Hepatocyte (in vitro differentiated cells): ENCODE results near the gene NLK. TPM values are rescaled to one million over a fixed set of nuclear protein-coding genes. Genes with fewer than 3 reads are reported as not detected.

Experiments used
- DNase-seq: peaks from one replicate; pipeline ENCODE4 v3.0.0-alpha.2; 2016; ENCODE audit warnings: low spot score
- H2AFZ ChIP-seq: fragments of 200-600 bp; sonication (generic); 2 replicates; pipeline ENCODE4 v1.6.0; 2016; ENCODE audit warnings: antibody characterized with exemption, mild to moderate bottlenecking
- H3K27ac ChIP-seq: fragments of 200-600 bp; sonication (generic); 2 replicates; pipeline ENCODE4 v1.5.1; 2016; ENCODE audit warnings: mild to moderate bottlenecking
- H3K27me3 ChIP-seq: fragments of 200-600 bp; sonication (generic); 2 replicates; pipeline ENCODE4 v1.6.1; 2016
- H3K36me3 ChIP-seq: fragments of 200-600 bp; sonication (generic); replicated peaks from 2 replicates; pipeline ENCODE4 v1.5.1; 2016; ENCODE audit warnings: low read depth; ENCODE audit not compliant: insufficient read depth
- H3K4me1 ChIP-seq: fragments of 200-600 bp; sonication (generic); 2 replicates; pipeline ENCODE4 v1.5.1; 2016; ENCODE audit warnings: mild to moderate bottlenecking, moderate library complexity; ENCODE audit not compliant: insufficient read depth
- H3K4me2 ChIP-seq: fragments of 200-600 bp; sonication (generic); 2 replicates; pipeline ENCODE4 v1.6.0; 2016
- H3K4me3 ChIP-seq: fragments of 200-600 bp; sonication (generic); 2 replicates; pipeline ENCODE4 v1.5.1; 2016; ENCODE audit warnings: mild to moderate bottlenecking
- H3K79me2 ChIP-seq: fragments of 200-600 bp; sonication (generic); 2 replicates; pipeline ENCODE4 v1.6.0; 2017; ENCODE audit warnings: mild to moderate bottlenecking
- H3K9me2 ChIP-seq: fragments of 200-600 bp; sonication (generic); replicated peaks from 2 replicates; pipeline ENCODE4 v1.6.0; 2017; ENCODE audit warnings: mild to moderate bottlenecking; ENCODE audit not compliant: insufficient read depth
- H3K9me3 ChIP-seq: fragments of 200-600 bp; sonication (generic); 2 replicates; pipeline ENCODE4 v1.5.1; 2016; ENCODE audit warnings: low read depth, mild to moderate bottlenecking
- H4K20me1 ChIP-seq: fragments of 200-600 bp; sonication (generic); 2 replicates; pipeline ENCODE4 v1.6.0; 2016; ENCODE audit warnings: mild to moderate bottlenecking; ENCODE audit not compliant: insufficient read depth, poor library complexity, severe bottlenecking
- EZH2 ChIP-seq: fragments of 200-600 bp; sonication (generic); IDR thresholded peaks from 2 replicates; pipeline ENCODE4 v1.6.1; 2016; ENCODE audit warnings: antibody characterized with exemption, mild to moderate bottlenecking, borderline replicate concordance
- EZH2phosphoT487 ChIP-seq: fragments of 200-600 bp; sonication (generic); IDR thresholded peaks from one replicate; pipeline ENCODE4 v1.6.1; 2018; ENCODE audit warnings: antibody characterized with exemption, mild to moderate bottlenecking, low read depth, moderate library complexity; ENCODE audit not compliant: unreplicated experiment, severe bottlenecking
- WGBS: methylation state at CpG from one replicate; pipeline ENCODE4 v1.1.6; 2016; ENCODE audit warnings: low lambda C conversion rate; ENCODE audit errors: missing lambda C conversion rate; 5-methylcytosine and 5-hydroxymethylcytosine counted together
- polyA plus RNA-seq: library from polyadenylated mRNA; unstranded; fragments of >200 nt; fragmentation: Nextera tagmentation; extraction: Ambion mirVana; gene quantifications from 2 replicates; pipeline ENCODE4 v1.2.1, GENCODE V29; 2016
- total RNA-seq: library from RNA; depleted of rRNA; stranded (reverse); fragments of >200 nt; gene quantifications from 2 replicates; pipeline ENCODE4 v1.2.3, GENCODE V29; 2014
- TF ChIP-seq, protein P1 (sequence below): fragments of 200-600 bp; sonication (generic); IDR thresholded peaks from 2 replicates; pipeline ENCODE4 v1.5.1; 2016; ENCODE audit warnings: antibody characterized with exemption, mild to moderate bottlenecking; ENCODE audit not compliant: poor library complexity

NLK gene
- total and polyA plus RNA-seq, 2 experiments from 2014 or later, result 5.2 to 24.9 TPM

DNA sequence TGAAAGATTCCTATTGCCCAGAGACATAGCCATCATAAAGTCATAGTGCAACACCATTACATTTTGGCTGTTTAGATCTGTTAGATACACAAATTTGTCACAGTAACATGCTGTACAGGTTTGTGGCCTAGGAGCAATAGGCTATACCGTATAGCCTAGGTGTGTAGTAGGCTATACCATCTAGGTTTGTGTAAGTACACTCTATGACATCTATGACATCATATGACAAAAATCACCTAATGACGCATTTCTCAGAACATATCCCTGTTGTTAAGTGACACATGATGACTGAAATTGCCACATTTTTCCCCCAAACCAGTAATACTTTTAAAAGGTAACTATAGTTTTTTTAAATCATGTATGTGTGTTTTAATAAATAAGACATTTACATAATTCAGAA, 43.3 kb downstream of the NLK start:
- Histone ChIP-seq H3K9me2 (no peaks in the 10 kb centered on the region), H3K4me1 (peaks cover 21% of the 10 kb centered on the region), H3K9me3 (no peaks in the 10 kb centered on the region), H3K4me3 (no peak overlapping the region), H3K36me3 (no peaks in the 10 kb centered on the region), H3K27me3 (no peaks in the 10 kb centered on the region), H4K20me1 (no peaks in the 10 kb centered on the region), H2AFZ (no peak overlapping the region), H3K4me2 (no peak overlapping the region), H3K79me2 (peaks cover 94% of the 10 kb centered on the region), H3K27ac (no peak overlapping the region)
- TF ChIP-seq EZH2 (no peak), EZH2phosphoT487 (no peak)
- TF ChIP-seq, protein P1, sequence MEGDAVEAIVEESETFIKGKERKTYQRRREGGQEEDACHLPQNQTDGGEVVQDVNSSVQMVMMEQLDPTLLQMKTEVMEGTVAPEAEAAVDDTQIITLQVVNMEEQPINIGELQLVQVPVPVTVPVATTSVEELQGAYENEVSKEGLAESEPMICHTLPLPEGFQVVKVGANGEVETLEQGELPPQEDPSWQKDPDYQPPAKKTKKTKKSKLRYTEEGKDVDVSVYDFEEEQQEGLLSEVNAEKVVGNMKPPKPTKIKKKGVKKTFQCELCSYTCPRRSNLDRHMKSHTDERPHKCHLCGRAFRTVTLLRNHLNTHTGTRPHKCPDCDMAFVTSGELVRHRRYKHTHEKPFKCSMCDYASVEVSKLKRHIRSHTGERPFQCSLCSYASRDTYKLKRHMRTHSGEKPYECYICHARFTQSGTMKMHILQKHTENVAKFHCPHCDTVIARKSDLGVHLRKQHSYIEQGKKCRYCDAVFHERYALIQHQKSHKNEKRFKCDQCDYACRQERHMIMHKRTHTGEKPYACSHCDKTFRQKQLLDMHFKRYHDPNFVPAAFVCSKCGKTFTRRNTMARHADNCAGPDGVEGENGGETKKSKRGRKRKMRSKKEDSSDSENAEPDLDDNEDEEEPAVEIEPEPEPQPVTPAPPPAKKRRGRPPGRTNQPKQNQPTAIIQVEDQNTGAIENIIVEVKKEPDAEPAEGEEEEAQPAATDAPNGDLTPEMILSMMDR, result no peak
- whole genome bisulfite sequencing, result 94% methylated on average over 2 of the region's 2 CpGs
- no peak for DNase-seq

DNA sequence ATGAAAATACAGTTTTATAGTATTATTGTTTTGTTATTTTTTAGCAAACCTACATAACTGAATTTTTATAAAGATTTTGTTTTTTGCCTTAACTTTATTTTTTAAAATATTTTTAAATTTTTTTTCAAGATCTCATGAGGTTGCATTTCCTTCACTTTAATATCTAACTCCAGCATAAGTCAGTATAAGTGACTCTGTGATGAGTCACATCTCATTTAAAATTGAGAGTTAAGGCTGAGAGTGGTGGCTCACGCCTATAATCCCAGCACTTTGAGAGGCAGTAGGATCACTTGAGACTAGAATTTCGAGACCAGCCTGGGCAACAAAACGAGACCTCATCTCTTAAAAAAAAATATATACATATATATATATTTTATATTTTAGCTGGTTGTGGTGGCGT, 44.0 kb downstream of the NLK start:
- Histone ChIP-seq H3K9me3 (no peaks in the 10 kb centered on the region), H3K27ac (no peak overlapping the region), H3K4me2 (no peak overlapping the region), H3K36me3 (no peaks in the 10 kb centered on the region), H3K4me3 (no peak overlapping the region), H3K4me1 (peaks cover 21% of the 10 kb centered on the region), H2AFZ (no peak overlapping the region), H4K20me1 (no peaks in the 10 kb centered on the region), H3K9me2 (no peaks in the 10 kb centered on the region), H3K27me3 (no peaks in the 10 kb centered on the region), H3K79me2 (peaks cover 95% of the 10 kb centered on the region)
- DNase-seq, result no peak
- 99% methylated on average over 4 of the region's 4 CpGs for WGBS
- TF ChIP-seq EZH2phosphoT487, result no peak
- no peak for TF ChIP-seq EZH2
- TF ChIP-seq, protein P1, result no peak

DNA sequence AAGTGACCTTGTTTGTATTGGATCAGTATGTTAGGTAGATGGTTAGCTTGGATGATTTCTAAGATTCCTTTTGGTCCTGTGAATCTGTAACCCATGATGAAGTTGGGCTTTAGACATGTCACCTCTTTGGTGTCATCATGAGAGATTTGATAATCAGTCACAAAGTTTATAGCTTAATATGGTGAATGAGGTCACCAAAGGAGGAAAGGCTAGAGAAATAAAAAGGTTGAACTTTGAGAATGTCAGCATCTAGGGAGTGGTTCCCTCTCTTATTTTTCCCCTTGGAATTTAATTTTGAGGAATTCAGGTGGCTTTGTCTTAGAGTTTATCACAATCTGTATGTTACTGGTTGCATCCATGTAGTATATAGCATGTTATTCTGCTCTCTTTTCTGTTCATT, 45.3 kb downstream of the NLK start:
- H3K79me2 ChIP-seq, result peaks cover 95% of the 10 kb centered on the region
- no peak overlapping the region for H2AFZ ChIP-seq
- H3K4me1 ChIP-seq, result peaks cover 16% of the 10 kb centered on the region
- H3K9me2 ChIP-seq, result no peaks in the 10 kb centered on the region
- H3K4me2 ChIP-seq, result no peak overlapping the region
- H3K4me3 ChIP-seq, result no peak overlapping the region
- DNase-seq, result no peak
- no peaks in the 10 kb centered on the region for H4K20me1 ChIP-seq
- H3K36me3 ChIP-seq, result no peaks in the 10 kb centered on the region
- no peaks in the 10 kb centered on the region for H3K9me3 ChIP-seq
- no peak overlapping the region for H3K27ac ChIP-seq
- TF ChIP-seq EZH2phosphoT487 (no peak), EZH2 (no peak)
- TF ChIP-seq, protein P1, result no peak
- no peaks in the 10 kb centered on the region for H3K27me3 ChIP-seq

DNA sequence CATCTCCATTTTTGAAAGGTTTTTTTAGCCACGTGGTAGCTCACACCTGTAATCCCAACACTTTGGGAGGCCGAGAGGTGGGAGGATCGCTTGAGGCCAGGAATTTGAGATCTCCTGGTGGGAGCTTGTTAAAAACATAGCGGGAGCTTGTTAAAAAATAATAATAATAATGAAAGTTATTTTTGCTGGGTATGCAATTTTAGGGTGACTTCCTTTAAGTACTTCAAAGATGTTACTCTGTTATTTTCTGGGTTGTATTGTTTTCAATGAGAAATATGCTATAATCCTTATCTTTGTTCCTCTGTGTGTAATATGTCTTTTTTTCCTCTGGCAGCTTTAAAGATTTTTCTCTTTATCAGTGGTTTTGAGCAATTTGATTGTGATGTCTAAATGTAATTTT, 48.1 kb downstream of the NLK start:
- Histone ChIP-seq H3K9me3 (no peaks in the 10 kb centered on the region), H3K79me2 (peaks cover 89% of the 10 kb centered on the region), H3K9me2 (no peaks in the 10 kb centered on the region), H3K4me1 (peaks cover 7% of the 10 kb centered on the region), H3K27ac (no peak overlapping the region), H4K20me1 (no peaks in the 10 kb centered on the region), H3K36me3 (no peaks in the 10 kb centered on the region), H3K27me3 (no peaks in the 10 kb centered on the region), H3K4me3 (no peak overlapping the region), H2AFZ (no peak overlapping the region), H3K4me2 (no peak overlapping the region)
- 96% methylated on average over 4 of the region's 4 CpGs for WGBS
- TF ChIP-seq, protein P1, result no peak
- TF ChIP-seq EZH2 (no peak), EZH2phosphoT487 (no peak)
- DNase-seq, result no peak
